A549 (cell line): Measurements from ENCODE around the gene GOLGA6A. TPM values are rescaled to one million over a fixed set of nuclear protein-coding genes. Genes with fewer than 3 reads are reported as not detected.

ENCODE experiments used
- ATAC-seq, 2 experiments: fragments of 200-7000 bp in 1 of 2; fragments of >200 bp in 1 of 2; cut with Nextera tagmentation in 1 of 2; cut with Tn5 transposase in 1 of 2; 3 replicates each; pipeline versions ENCODE4 v1.8.0 to v1.9.1; 2018 to 2020; ENCODE audit warnings: mild to moderate bottlenecking in 1 of 2, moderate library complexity in 1 of 2
- CTCF ChIA-PET: fragments of 300-600 bp; sonication (Branson Sonifier 250); formaldehyde crosslinking; extraction: SDS; loops from one replicate; lab custom pipeline; 2021; ENCODE audit warnings: antibody characterized with exemption, inconsistent platforms; lab: Yijun Ruan, JAX
- POLR2A ChIA-PET: fragments of 350-600 bp; formaldehyde crosslinking; extraction: SDS; loops from one replicate; lab custom pipeline; 2021; ENCODE audit warnings: antibody characterized with exemption, inconsistent platforms; lab: Yijun Ruan, JAX
- DNase-seq, 2 experiments: peaks; one replicate each; pipeline versions ENCODE4 v3.0.0 to v3.0.0-alpha.2; 2011 to 2016; ENCODE audit warnings: low read depth in 1 of 2, low spot score in 1 of 2
- FAIRE-seq: peaks from 2 replicates; lab custom pipeline; 2011; peaks lifted over from hg19 to GRCh38; lab: Jason Lieb, UNC
- H3K27ac ChIP-seq, 2 experiments: fragments of >200 bp; sonication (Bioruptor Twin); formaldehyde crosslinking; 3 replicates each; pipeline ENCODE4 v1.5.1; 2016 to 2017
- H3K4me1 ChIP-seq: fragments of >200 bp; sonication (Bioruptor Twin); formaldehyde crosslinking; 3 replicates; pipeline ENCODE4 v1.6.1; 2016
- H3K4me2 ChIP-seq: fragments of >200 bp; sonication (Bioruptor Twin); formaldehyde crosslinking; 3 replicates; pipeline ENCODE4 v1.6.1; 2016
- H3K4me3 ChIP-seq: fragments of >200 bp; sonication (Bioruptor Twin); formaldehyde crosslinking; 3 replicates; pipeline ENCODE4 v1.5.1; 2016
- H3K9me3 ChIP-seq: fragments of >200 bp; sonication (Bioruptor Twin); formaldehyde crosslinking; 3 replicates; pipeline ENCODE4 v1.6.1; 2016
- BHLHE40 ChIP-seq: IDR thresholded peaks from 2 replicates; pipeline ENCODE4 v1.6.1; 2012; ENCODE audit warnings: low read depth, low read length, inconsistent platforms
- CBX2 ChIP-seq: fragments of 200-600 bp; sonication (generic); IDR thresholded peaks from 2 replicates; pipeline ENCODE4 v1.6.1; 2016; ENCODE audit warnings: low read depth, mild to moderate bottlenecking, borderline replicate concordance
- CBX8 ChIP-seq: fragments of 200-600 bp; sonication (generic); IDR thresholded peaks from 2 replicates; pipeline ENCODE4 v1.6.1; 2016
- CEBPB ChIP-seq, 2 experiments: fragments of >200 bp in 1 of 2; sonication (Bioruptor Twin) in 1 of 2; formaldehyde crosslinking in 1 of 2; IDR thresholded peaks; 2 replicates each; pipeline ENCODE4 v1.6.1; 2012 to 2016
- CHD2 ChIP-seq: fragments of 150-350 bp; IDR thresholded peaks from 2 replicates; pipeline ENCODE4 v1.6.1; 2014; ENCODE audit warnings: low read length; ENCODE audit not compliant: partially characterized antibody
- CTCF ChIP-seq: fragments of >200 bp; sonication (Bioruptor Twin); formaldehyde crosslinking; IDR thresholded peaks from 3 replicates; pipeline ENCODE4 v1.5.1; 2016
- FOSL2 ChIP-seq, 2 experiments: fragments of 450-650 bp in 1 of 2; fragments of >200 bp in 1 of 2; sonication (Bioruptor Twin) in 1 of 2; formaldehyde crosslinking; IDR thresholded peaks; 2 replicates each; pipeline versions ENCODE4 v1.5.0 to v1.6.1; 2016 to 2020; ENCODE audit warnings: mild to moderate bottlenecking in 1 of 2, moderate library complexity in 1 of 2
- HMGXB4 ChIP-seq: fragments of 250-450 bp; sonication (Bioruptor Pico); IDR thresholded peaks from 2 replicates; pipeline ENCODE4 v1.5.0; 2021; ENCODE audit warnings: mild to moderate bottlenecking, moderate library complexity, borderline replicate concordance
- HOXB5 ChIP-seq: fragments of 250-450 bp; sonication (Bioruptor Pico); IDR thresholded peaks from 2 replicates; pipeline ENCODE4 v1.5.0; 2020; ENCODE audit warnings: mild to moderate bottlenecking, moderate library complexity
- JUN ChIP-seq, 2 experiments: fragments of >200 bp; sonication (Bioruptor Twin); formaldehyde crosslinking; IDR thresholded peaks; 2 replicates in 1 of 2; 3 replicates in 1 of 2; pipeline ENCODE4 v1.6.1; 2016 to 2017
- KDM5A ChIP-seq: fragments of 200-600 bp; sonication (generic); IDR thresholded peaks from 2 replicates; pipeline ENCODE4 v1.6.1; 2016; ENCODE audit warnings: antibody characterized with exemption, mild to moderate bottlenecking
- MAZ ChIP-seq: fragments of 150-350 bp; IDR thresholded peaks from 2 replicates; pipeline ENCODE4 v1.6.1; 2014; ENCODE audit warnings: antibody characterized with exemption, low read depth, low read length, borderline replicate concordance
- MYC ChIP-seq: IDR thresholded peaks from 2 replicates; pipeline ENCODE4 v1.6.1; 2012; ENCODE audit warnings: mild to moderate bottlenecking, inconsistent platforms, low read length, improper control_type of control experiment, borderline replicate concordance
- NFE2L2 ChIP-seq: fragments of 150-350 bp; conservative IDR thresholded peaks from 2 replicates; pipeline ENCODE4 v1.6.1; 2014; ENCODE audit warnings: low read length
- NPAS2 ChIP-seq: fragments of 250-450 bp; sonication (Bioruptor Pico); IDR thresholded peaks from 2 replicates; pipeline ENCODE4 v1.8.0; 2022; ENCODE audit warnings: mild to moderate bottlenecking, moderate library complexity, borderline replicate concordance
- POLR2A ChIP-seq: IDR thresholded peaks from 2 replicates; pipeline ENCODE4 v1.6.1; 2012; ENCODE audit warnings: mild to moderate bottlenecking, low read length
- RAD21 ChIP-seq, 2 experiments: fragments of >200 bp in 1 of 2; sonication (Bioruptor Twin) in 1 of 2; formaldehyde crosslinking in 1 of 2; IDR thresholded peaks in 1 of 2; conservative IDR thresholded peaks in 1 of 2; 2 replicates in 1 of 2; 3 replicates in 1 of 2; pipeline ENCODE4 v1.6.1; 2012 to 2018; ENCODE audit warnings: inconsistent platforms in 1 of 2
- RCOR1 ChIP-seq: fragments of 150-350 bp; IDR thresholded peaks from 2 replicates; pipeline ENCODE4 v1.6.1; 2014; ENCODE audit warnings: antibody characterized with exemption, low read length, low read depth
- TP53 ChIP-seq: fragments of 250-450 bp; sonication (Bioruptor Pico); IDR thresholded peaks from 2 replicates; pipeline ENCODE4 v1.5.0; 2021; ENCODE audit warnings: mild to moderate bottlenecking, moderate library complexity
- ZFP36 ChIP-seq: fragments of 450-650 bp; IDR thresholded peaks from 2 replicates; pipeline ENCODE4 v1.6.1; 2014; ENCODE audit warnings: borderline replicate concordance; ENCODE audit not compliant: partially characterized antibody
- WGBS: methylation state at CpG from one replicate; pipeline ENCODE4 v1.1.6; 2017; ENCODE audit errors: missing lambda C conversion rate; 5-methylcytosine and 5-hydroxymethylcytosine counted together
- polyA plus RNA-seq, 4 experiments: library from polyadenylated mRNA; depleted of rRNA in 3 of 4; stranded (reverse); fragments of >200 nt; fragmentation: RNase III in 1 of 4; extraction: RNeasy Plus Mini Kit Qiagen cat#74134 plus additional on column Dnase treatment in 1 of 4; gene quantifications; 2 replicates in 3 of 4; 3 replicates in 1 of 4; pipeline ENCODE4 v1.2.3, GENCODE V29; 2011 to 2017
- TF ChIP-seq, protein P1 (sequence below): fragments of 450-650 bp; IDR thresholded peaks from 2 replicates; pipeline ENCODE4 v1.6.1; 2014; ENCODE audit warnings: antibody characterized with exemption
- TF ChIP-seq, protein P2 (sequence below): fragments of >200 bp; sonication (Bioruptor Twin); formaldehyde crosslinking; IDR thresholded peaks from 3 replicates; pipeline ENCODE4 v1.6.1; 2016
- TF ChIP-seq, protein P3 (sequence below): IDR thresholded peaks from 2 replicates; pipeline ENCODE4 v1.6.1; 2012; ENCODE audit warnings: low read depth, borderline replicate concordance

Gene GOLGA6A
- polyA plus RNA-seq, 2 of the 4 experiments (the other 2 are of a cell fraction): 0.03 to 0.05 TPM

DNA sequence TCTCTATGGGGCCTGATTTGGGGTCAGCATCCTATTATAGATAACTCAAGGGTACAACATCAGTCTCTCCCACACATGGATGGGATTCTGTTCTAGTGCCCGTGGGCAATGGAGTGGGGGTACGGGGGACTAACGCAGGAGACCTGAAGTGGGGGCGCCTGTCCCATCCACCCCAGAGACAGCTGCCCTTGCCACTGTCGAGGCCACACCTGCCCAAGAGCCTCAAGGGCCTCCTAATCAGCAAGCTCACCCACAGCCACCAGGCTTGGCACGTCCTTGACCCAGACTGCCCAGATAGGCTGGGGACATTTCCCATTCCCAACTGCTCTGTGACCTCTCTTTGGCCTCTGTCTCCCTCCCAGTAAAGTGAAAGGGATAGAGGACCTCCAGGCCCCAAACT lies 39.5 kb upstream of the GOLGA6A start:
- no peak overlapping the region for H3K27ac ChIP-seq
- no peak overlapping the region for H3K4me3 ChIP-seq
- ATAC-seq: no peak
- TF ChIP-seq CHD2 (no peak), HMGXB4 (CRISPR knock-in tag) (no peak), JUN (IDR thresholded peaks at IDR 0.05) (no peak), TP53 (CRISPR knock-in tag) (no peak), CBX2 (no peak), MYC (no peak), RAD21 (conservative IDR thresholded peaks at IDR 0.05 in 1 of 2, IDR thresholded peaks at IDR 0.05 in 1 of 2) (no peak), HOXB5 (CRISPR knock-in tag) (no peak), CTCF (no peak), FOSL2 (IDR thresholded peaks at IDR 0.05) (no peak), FOSL2 (CRISPR knock-in tag; IDR thresholded peaks at IDR 0.05) (no peak), NFE2L2 (no peak), BHLHE40 (no peak)
- TF ChIP-seq, protein P1, sequence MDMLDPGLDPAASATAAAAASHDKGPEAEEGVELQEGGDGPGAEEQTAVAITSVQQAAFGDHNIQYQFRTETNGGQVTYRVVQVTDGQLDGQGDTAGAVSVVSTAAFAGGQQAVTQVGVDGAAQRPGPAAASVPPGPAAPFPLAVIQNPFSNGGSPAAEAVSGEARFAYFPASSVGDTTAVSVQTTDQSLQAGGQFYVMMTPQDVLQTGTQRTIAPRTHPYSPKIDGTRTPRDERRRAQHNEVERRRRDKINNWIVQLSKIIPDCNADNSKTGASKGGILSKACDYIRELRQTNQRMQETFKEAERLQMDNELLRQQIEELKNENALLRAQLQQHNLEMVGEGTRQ: no peak
- TF ChIP-seq, all 56 proteins: peak for 0
- FAIRE-seq (no peak), DNase-seq (no peak)
- no CpG with 5 or more reads among the region's 6 CpGs for WGBS
- POLR2A ChIA-PET: no interaction called here
- CTCF ChIA-PET: interaction anchor here (1.1 to 1.9 kb wide), 8 partner anchors 68 to 201 kb away, joined by 3 to 9 read pairs (median 5); no protein-coding TSS in a partner anchor
- Histone ChIP-seq H3K9me3 (no peaks in the 10 kb centered on the region), H3K4me2 (no peak overlapping the region), H3K4me1 (peaks cover 6% of the 10 kb centered on the region; the same call in 2 of the 3 replicates)

DNA sequence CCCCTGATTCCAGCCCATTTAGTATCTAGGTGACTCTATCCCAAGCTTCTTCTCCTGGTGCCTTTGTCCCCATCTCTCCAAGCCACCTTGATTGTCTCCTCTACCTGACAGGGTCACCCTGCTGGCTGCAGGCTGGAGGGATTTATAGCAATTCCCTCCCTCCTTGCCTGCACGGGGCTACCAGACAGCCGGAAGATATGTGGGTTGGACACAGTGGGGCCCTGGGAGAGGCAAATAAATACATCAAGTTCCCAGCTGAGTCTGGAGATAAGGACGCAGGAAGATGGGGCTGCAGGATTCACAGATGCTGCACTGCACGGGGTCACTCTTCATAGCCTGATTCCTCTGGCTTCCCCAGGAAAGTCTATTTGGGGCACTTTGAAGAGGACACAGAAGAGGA lies 38.7 kb upstream of the GOLGA6A start:
- H3K4me2 ChIP-seq: no peak overlapping the region
- POLR2A ChIA-PET: no interaction called here
- CTCF ChIA-PET: interaction anchor here (1.2 to 1.9 kb wide), 4 partner anchors 148 to 200 kb away, joined by 3 to 5 read pairs (median 4); no protein-coding TSS in a partner anchor
- ATAC-seq (no peak), FAIRE-seq (no peak), DNase-seq (no peak)
- peaks cover 6% of the 10 kb centered on the region; the same call in 2 of the 3 replicates for H3K4me1 ChIP-seq
- no peaks in the 10 kb centered on the region for H3K9me3 ChIP-seq
- no peak overlapping the region for H3K27ac ChIP-seq
- TF ChIP-seq MYC (no peak), NPAS2 (CRISPR knock-in tag) (no peak), FOSL2 (IDR thresholded peaks at IDR 0.05) (no peak), FOSL2 (CRISPR knock-in tag; IDR thresholded peaks at IDR 0.05) (no peak), BHLHE40 (no peak), RCOR1 (no peak), ZFP36 (no peak), POLR2A (no peak), TP53 (CRISPR knock-in tag) (no peak), CEBPB (IDR thresholded peaks at IDR 0.05) (no peak), KDM5A (no peak), CBX8 (no peak), MAZ (no peak)
- TF ChIP-seq, protein P1: no peak
- TF ChIP-seq, protein P2, sequence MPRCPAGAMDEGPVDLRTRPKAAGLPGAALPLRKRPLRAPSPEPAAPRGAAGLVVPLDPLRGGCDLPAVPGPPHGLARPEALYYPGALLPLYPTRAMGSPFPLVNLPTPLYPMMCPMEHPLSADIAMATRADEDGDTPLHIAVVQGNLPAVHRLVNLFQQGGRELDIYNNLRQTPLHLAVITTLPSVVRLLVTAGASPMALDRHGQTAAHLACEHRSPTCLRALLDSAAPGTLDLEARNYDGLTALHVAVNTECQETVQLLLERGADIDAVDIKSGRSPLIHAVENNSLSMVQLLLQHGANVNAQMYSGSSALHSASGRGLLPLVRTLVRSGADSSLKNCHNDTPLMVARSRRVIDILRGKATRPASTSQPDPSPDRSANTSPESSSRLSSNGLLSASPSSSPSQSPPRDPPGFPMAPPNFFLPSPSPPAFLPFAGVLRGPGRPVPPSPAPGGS: no peak
- TF ChIP-seq, protein P3, sequence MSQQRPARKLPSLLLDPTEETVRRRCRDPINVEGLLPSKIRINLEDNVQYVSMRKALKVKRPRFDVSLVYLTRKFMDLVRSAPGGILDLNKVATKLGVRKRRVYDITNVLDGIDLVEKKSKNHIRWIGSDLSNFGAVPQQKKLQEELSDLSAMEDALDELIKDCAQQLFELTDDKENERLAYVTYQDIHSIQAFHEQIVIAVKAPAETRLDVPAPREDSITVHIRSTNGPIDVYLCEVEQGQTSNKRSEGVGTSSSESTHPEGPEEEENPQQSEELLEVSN: no peak
- no peak overlapping the region for H3K4me3 ChIP-seq
- 16% methylated on average over 4 of the region's 4 CpGs for WGBS
